GM12891 (cell line): ENCODE results near the gene SLC66A1.

Source experiments
- PAX5 ChIP-seq: IDR thresholded peaks from 2 replicates; pipeline ENCODE4 v1.6.1; 2011; ENCODE audit warnings: low read length, moderate library complexity, mild to moderate bottlenecking; ENCODE audit not compliant: insufficient read depth, severe bottlenecking
- POLR2A ChIP-seq: IDR thresholded peaks from 2 replicates; pipeline ENCODE4 v1.6.1; 2011; ENCODE audit warnings: low read depth, low read length, control low read depth
- POLR2AphosphoS5 ChIP-seq: IDR thresholded peaks from 2 replicates; pipeline ENCODE4 v1.6.1; 2011; ENCODE audit warnings: low read depth, low read length, control low read depth
- POU2F2 ChIP-seq: IDR thresholded peaks from 2 replicates; pipeline ENCODE4 v1.6.1; 2011; ENCODE audit warnings: low read depth, mild to moderate bottlenecking, control low read depth, low read length, moderate library complexity
- SPI1 ChIP-seq: IDR thresholded peaks from 2 replicates; pipeline ENCODE4 v1.6.1; 2011; ENCODE audit warnings: low read depth, low read length, control low read depth
- TAF1 ChIP-seq: IDR thresholded peaks from 2 replicates; pipeline ENCODE4 v1.6.1; 2011; ENCODE audit warnings: low read depth, low read length, control low read depth

DNA sequence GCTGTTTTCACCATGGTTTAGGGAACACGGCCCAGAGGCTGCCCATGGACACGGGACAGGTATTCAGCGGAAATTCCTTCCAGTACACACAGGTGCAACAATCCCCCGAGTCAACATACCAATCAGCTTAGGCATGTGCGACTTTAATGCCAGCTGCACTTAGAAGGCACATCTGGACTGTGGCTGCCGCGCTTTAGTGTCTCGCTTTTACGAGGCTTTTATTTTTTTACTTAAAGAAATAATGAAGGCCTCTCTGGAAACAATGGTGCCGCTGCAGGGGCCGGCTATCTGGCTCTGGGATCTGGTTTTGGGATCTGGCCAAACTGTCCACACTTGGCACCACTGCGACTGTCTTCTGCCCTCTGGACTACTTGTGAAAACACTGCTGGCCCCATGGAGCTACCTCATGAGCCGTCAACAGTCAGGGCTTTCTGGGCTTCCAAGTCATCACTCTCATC lies 55.5 kb downstream of the SLC66A1 start:
- no peak for TF ChIP-seq POLR2A
- TF ChIP-seq POLR2AphosphoS5: no peak
- TF ChIP-seq PAX5: no peak
- TF ChIP-seq TAF1: no peak
- no peak for TF ChIP-seq SPI1
- no peak for TF ChIP-seq POU2F2
